IMR-90 (cell line): ENCODE measurements around the gene PRR33. TPM values are rescaled to one million over a fixed set of nuclear protein-coding genes. Genes with fewer than 3 reads are reported as not detected.

ENCODE experiments used
- ATAC-seq: fragments of 200-7000 bp; cut with Tn5 transposase; 2 replicates; pipeline ENCODE4 v1.9.1; 2020; ENCODE audit warnings: low read depth, mild to moderate bottlenecking, moderate library complexity
- BruUV-seq: library from RNA; stranded (reverse); fragments of 400-500 nt; replicated peaks from 2 replicates; lab custom pipeline; 2021; lab: Mats Ljungman, UMichigan
- CTCF ChIA-PET: fragments of 300-600 bp; formaldehyde crosslinking; extraction: SDS; loops from one replicate; lab custom pipeline; 2021; ENCODE audit warnings: antibody characterized with exemption; lab: Yijun Ruan, JAX
- POLR2A ChIA-PET: fragments of 300-600 bp; sonication (Branson Sonifier 250); formaldehyde crosslinking; loops from one replicate; lab custom pipeline; 2022; ENCODE audit warnings: antibody characterized with exemption; ENCODE audit not compliant: unreplicated experiment; lab: Charles Lee
- DNase-seq: peaks from one replicate; pipeline ENCODE4 v3.0.0; 2013
- H2AFZ ChIP-seq: replicated peaks from 2 replicates; pipeline ENCODE3; 2013; ENCODE audit warnings: low read length, mild to moderate bottlenecking; ENCODE audit not compliant: poor library complexity
- H2AK5ac ChIP-seq: 2 replicates; pipeline ENCODE4 v1.6.1; 2013; ENCODE audit warnings: low read depth, low read length, inconsistent platforms
- H2AK9ac ChIP-seq: replicated peaks from 2 replicates; pipeline ENCODE3; 2013; ENCODE audit warnings: mild to moderate bottlenecking, low read depth, low read length, moderate library complexity; ENCODE audit not compliant: poor library complexity
- H2BK120ac ChIP-seq: 2 replicates; pipeline ENCODE4 v1.6.1; 2013; ENCODE audit warnings: low read depth, low read length, inconsistent platforms
- H2BK15ac ChIP-seq: 3 replicates; pipeline ENCODE4 v1.6.1; 2013; ENCODE audit warnings: low read depth, low read length, inconsistent platforms
- H2BK20ac ChIP-seq: 2 replicates; pipeline ENCODE4 v1.6.1; 2013; ENCODE audit warnings: low read depth, mild to moderate bottlenecking, inconsistent platforms, low read length, moderate library complexity
- H2BK5ac ChIP-seq: 2 replicates; pipeline ENCODE4 v1.6.1; 2013; ENCODE audit warnings: mild to moderate bottlenecking, low read depth, low read length, inconsistent platforms; ENCODE audit not compliant: poor library complexity, severe bottlenecking
- H3K14ac ChIP-seq: replicated peaks from 2 replicates; pipeline ENCODE4 v1.6.1; 2013; ENCODE audit warnings: low read depth, low read length, inconsistent platforms
- H3K18ac ChIP-seq: 2 replicates; pipeline ENCODE4 v1.6.1; 2013; ENCODE audit warnings: low read depth, low read length, control low read depth
- H3K23ac ChIP-seq: 2 replicates; pipeline ENCODE4 v1.6.1; 2013; ENCODE audit warnings: low read depth, low read length, inconsistent platforms
- H3K27ac ChIP-seq: 2 replicates; pipeline ENCODE4 v1.5.1; 2013; ENCODE audit warnings: mild to moderate bottlenecking, control low read depth, low read length; ENCODE audit not compliant: insufficient read depth
- H3K27me3 ChIP-seq: 2 replicates; pipeline ENCODE4 v1.6.1; 2013; ENCODE audit warnings: low read length; ENCODE audit not compliant: control insufficient read depth, insufficient read depth
- H3K36me3 ChIP-seq: 2 replicates; pipeline ENCODE4 v1.6.1; 2013; ENCODE audit warnings: low read length, mixed read lengths; ENCODE audit not compliant: control insufficient read depth, insufficient read depth
- H3K4ac ChIP-seq: 2 replicates; pipeline ENCODE4 v1.6.1; 2013; ENCODE audit warnings: low read depth, low read length, inconsistent platforms
- H3K4me1 ChIP-seq: 2 replicates; pipeline ENCODE4 v1.6.1; 2013; ENCODE audit warnings: low read length, mixed read lengths; ENCODE audit not compliant: control insufficient read depth, insufficient read depth
- H3K4me2 ChIP-seq: 2 replicates; pipeline ENCODE4 v1.6.1; 2013; ENCODE audit warnings: low read depth, mild to moderate bottlenecking, control low read depth, low read length, moderate library complexity
- H3K4me3 ChIP-seq: 2 replicates; pipeline ENCODE4 v1.5.1; 2013; ENCODE audit warnings: low read depth, mild to moderate bottlenecking, control low read depth, low read length, moderate library complexity; ENCODE audit not compliant: insufficient read depth
- H3K56ac ChIP-seq: 2 replicates; pipeline ENCODE4 v1.6.1; 2013; ENCODE audit warnings: low read length, inconsistent platforms; ENCODE audit not compliant: insufficient read depth; ENCODE audit errors: extremely low read depth
- H3K79me1 ChIP-seq, 2 experiments: 2 replicates each; pipeline ENCODE4 v1.6.1; 2013; ENCODE audit warnings: low read length in 2 of 2, inconsistent platforms in 1 of 2, low read depth in 1 of 2
- H3K9ac ChIP-seq: 2 replicates; pipeline ENCODE4 v1.6.1; 2013; ENCODE audit warnings: low read depth, low read length, control low read depth
- H3K9me1 ChIP-seq: 2 replicates; pipeline ENCODE4 v1.6.1; 2013; ENCODE audit warnings: low read length, inconsistent platforms; ENCODE audit not compliant: insufficient read depth
- H3K9me3 ChIP-seq: 2 replicates; pipeline ENCODE4 v1.6.1; 2013; ENCODE audit warnings: low read length; ENCODE audit not compliant: control insufficient read depth, insufficient read depth
- H4K20me1 ChIP-seq: 2 replicates; pipeline ENCODE4 v1.6.1; 2013; ENCODE audit warnings: low read length, inconsistent platforms; ENCODE audit not compliant: insufficient read depth
- H4K5ac ChIP-seq: 2 replicates; pipeline ENCODE4 v1.6.1; 2013; ENCODE audit warnings: mild to moderate bottlenecking, low read depth, low read length, control low read depth
- H4K8ac ChIP-seq, 2 experiments: 2 replicates each; pipeline ENCODE4 v1.6.1; 2013; ENCODE audit warnings: low read depth in 2 of 2, low read length in 2 of 2, control low read depth in 1 of 2, inconsistent platforms in 1 of 2
- H4K91ac ChIP-seq: 2 replicates; pipeline ENCODE4 v1.6.1; 2013; ENCODE audit warnings: low read depth, low read length, inconsistent platforms; ENCODE audit not compliant: insufficient read depth
- BHLHE40 ChIP-seq: fragments of 150-350 bp; IDR thresholded peaks from 2 replicates; pipeline ENCODE4 v1.6.1; 2016; ENCODE audit warnings: mild to moderate bottlenecking, low read depth, low read length
- CTCF ChIP-seq: conservative IDR thresholded peaks from 2 replicates; pipeline ENCODE4 v1.5.1; 2012; ENCODE audit warnings: mild to moderate bottlenecking, low read depth, low read length, improper control_type of control experiment
- NFE2L2 ChIP-seq: fragments of 150-350 bp; IDR thresholded peaks from 2 replicates; pipeline ENCODE4 v1.6.1; 2016; ENCODE audit warnings: low read depth, mild to moderate bottlenecking, low read length
- RCOR1 ChIP-seq: IDR thresholded peaks from 2 replicates; pipeline ENCODE4 v1.6.1; 2012; ENCODE audit warnings: mild to moderate bottlenecking, low read length, improper control_type of control experiment; ENCODE audit not compliant: insufficient replicate concordance
- SMC3 ChIP-seq: fragments of 150-350 bp; IDR thresholded peaks from 2 replicates; pipeline ENCODE4 v1.6.1; 2016; ENCODE audit warnings: low read depth, mild to moderate bottlenecking, antibody characterized with exemption, low read length, moderate library complexity
- WGBS, 2 experiments: methylation state at CpG; one replicate each; pipeline versions ENCODE4 v1.1.5 to v1.1.7; 2013; ENCODE audit warnings: missing lambda C conversion rate in 2 of 2; ENCODE audit not compliant: insufficient read length in 1 of 2; ENCODE audit errors: extremely low coverage in 2 of 2; 5-methylcytosine and 5-hydroxymethylcytosine counted together
- dilution Hi-C: fragments of 300-500 bp; cut with HindIII; formaldehyde crosslinking; loops from one replicate; pipeline ENCODE4 v1.14.3; 2018; ENCODE audit warnings: low sequenced_read_pairs; ENCODE audit not compliant: unreplicated experiment
- in situ Hi-C: fragments of 300-500 bp; cut with MboI; formaldehyde crosslinking; loops from 3 replicates; pipeline ENCODE4 v1.14.3; 2019; ENCODE audit warnings: low sequenced_read_pairs, inconsistent platforms, mixed read lengths
- intact Hi-C: fragments of 100-400 bp; cut with micrococcal nuclease; formaldehyde crosslinking; loops from 2 replicates; pipeline ENCODE4 v1.10.0; 2022
- polyA plus RNA-seq, 3 experiments: library from polyadenylated mRNA; depleted of rRNA; stranded (reverse); fragments of >200 nt; gene quantifications; 2 replicates each; pipeline ENCODE4 v1.2.3, GENCODE V29; 2012; ENCODE audit warnings: low replicate concordance in 1 of 3
- total RNA-seq: library from RNA; depleted of rRNA; stranded (reverse); fragments of >200 nt; gene quantifications from 2 replicates; pipeline ENCODE4 v1.2.3, GENCODE V29; 2012
- TF ChIP-seq, protein P1 (sequence below): fragments of 150-350 bp; IDR thresholded peaks from 2 replicates; pipeline ENCODE4 v1.6.1; 2017; ENCODE audit warnings: mild to moderate bottlenecking, antibody characterized with exemption, low read length, low read depth

The PRR33 gene
- total and polyA plus RNA-seq, 2 of the 4 experiments (the other 2 are of a cell fraction): not detected

GRCh38 chr11:1906611-1907423, 15.1 kb upstream of the PRR33 start:
- CTCF ChIA-PET: no interaction called here
- Histone ChIP-seq H2AK9ac (no peak overlapping the region), H4K8ac (no peak overlapping the region), H2BK120ac (no peak overlapping the region), H3K4ac (no peak overlapping the region), H3K56ac (no peak overlapping the region), H3K36me3 (no peaks in the 10 kb centered on the region), H3K18ac (no peak overlapping the region), H3K27me3 (peaks cover 29% of the 10 kb centered on the region), H3K79me1 (no peaks in the 10 kb centered on the region), H2AFZ (no peak overlapping the region), H3K9me3 (no peaks in the 10 kb centered on the region), H3K4me2 (no peak overlapping the region), H3K23ac (no peak overlapping the region), H3K9ac (no peak overlapping the region), H3K14ac (no peak overlapping the region), H2BK20ac (no peak overlapping the region), H2AK5ac (no peak overlapping the region), H4K20me1 (no peaks in the 10 kb centered on the region), H3K9me1 (no peaks in the 10 kb centered on the region), H3K27ac (no peak overlapping the region), H3K4me1 (no peaks in the 10 kb centered on the region), H2BK5ac (no peak overlapping the region), H4K5ac (no peak overlapping the region), H2BK15ac (no peak overlapping the region), H4K91ac (no peak overlapping the region), H3K4me3 (no peak overlapping the region)
- TF ChIP-seq SMC3: no peak
- no peak for TF ChIP-seq BHLHE40
- TF ChIP-seq RCOR1: no peak
- no peak for TF ChIP-seq NFE2L2
- TF ChIP-seq CTCF: no peak
- TF ChIP-seq, protein P1, sequence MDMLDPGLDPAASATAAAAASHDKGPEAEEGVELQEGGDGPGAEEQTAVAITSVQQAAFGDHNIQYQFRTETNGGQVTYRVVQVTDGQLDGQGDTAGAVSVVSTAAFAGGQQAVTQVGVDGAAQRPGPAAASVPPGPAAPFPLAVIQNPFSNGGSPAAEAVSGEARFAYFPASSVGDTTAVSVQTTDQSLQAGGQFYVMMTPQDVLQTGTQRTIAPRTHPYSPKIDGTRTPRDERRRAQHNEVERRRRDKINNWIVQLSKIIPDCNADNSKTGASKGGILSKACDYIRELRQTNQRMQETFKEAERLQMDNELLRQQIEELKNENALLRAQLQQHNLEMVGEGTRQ: no peak
- BruUV-seq: no TSS peak
- intact Hi-C loops: no loop called here
- POLR2A ChIA-PET: no interaction called here
- 83% methylated on average over 4 of the region's 14 CpGs; no CpG with 5 or more reads in 1 of the 2 experiments for WGBS, 2 experiments
- DNase-seq (no peak), ATAC-seq (no peak)
- dilution Hi-C loops: no loop called here
- in situ Hi-C loops: no loop called here
